ENCODE results near the gene KIF4A.

- no peak for TF ChIP-seq CTCF (conservative IDR thresholded peaks at IDR 0.05)
- no peak for TF ChIP-seq EZH2 (IDR thresholded peaks at IDR 0.05; ENCODE audit: low read depth)
Measured at GRCh38 chrX:70293621-70294020, 3.7 kb downstream of the KIF4A start.
